Hematopoietic multipotent progenitor cell treated with erythropoietin and hydrocortisone succinate and interleukin-3 and kit ligand, for 8 days (in vitro differentiated cells): ENCODE measurements around the gene HBP1.
"Not testable (repeated sequence)": the region's sequence is repeated elsewhere in the genome, so short reads cannot be mapped to it uniquely, and the experiment has no call there.

Source experiments
- DNase-seq: peaks from one replicate; pipeline ENCODE4 v3.0.0-alpha.2; 2015

The HBP1 gene

GRCh38 chr7:107168233-107169119 lies at the start of gene HBP1:
TSS of gene HBP1 (plus strand) at chr7:107169003. CDS start at chr7:107179894, 10,891 bp downstream.
- peak; percentile 100 for DNase-seq

GRCh38 chr7:107119376-107120105 lies 49.3 kb upstream of the HBP1 start:
- DNase-seq: no peak

GRCh38 chr7:107122486-107122911 lies 46.3 kb upstream of the HBP1 start:
- no peak for DNase-seq

- DNase-seq: no peak
Observed at GRCh38 chr7:107123392-107123791, 45.4 kb upstream of the HBP1 start.

- DNase-seq: no peak
Observed at GRCh38 chr7:107125475-107125874, 43.3 kb upstream of the HBP1 start.

GRCh38 chr7:107128217-107128616 lies 40.6 kb upstream of the HBP1 start:
- no peak for DNase-seq

- DNase-seq: no peak
Observed at GRCh38 chr7:107128748-107129147, 40.1 kb upstream of the HBP1 start.

GRCh38 chr7:107130487-107131220 lies 38.1 kb upstream of the HBP1 start:
- no peak for DNase-seq

GRCh38 chr7:107133396-107133795 lies 35.4 kb upstream of the HBP1 start:
- no peak for DNase-seq

- no peak for DNase-seq
Observed at GRCh38 chr7:107138696-107139420, 29.9 kb upstream of the HBP1 start.

GRCh38 chr7:107143875-107144274 lies 24.9 kb upstream of the HBP1 start:
- not testable (repeated sequence) for DNase-seq

GRCh38 chr7:107145067-107145838 lies 23.6 kb upstream of the HBP1 start:
- DNase-seq: no peak

- peak; percentile 42 for DNase-seq
Observed at GRCh38 chr7:107147464-107148393, 21.1 kb upstream of the HBP1 start.

- DNase-seq: no peak
Observed at GRCh38 chr7:107148721-107149120, 20.1 kb upstream of the HBP1 start.

GRCh38 chr7:107149863-107150262 lies 18.9 kb upstream of the HBP1 start:
- DNase-seq: no peak

GRCh38 chr7:107150375-107151073 lies 18.3 kb upstream of the HBP1 start:
- DNase-seq: peak; percentile 86

- no peak for DNase-seq
Observed at GRCh38 chr7:107151538-107151937, 17.3 kb upstream of the HBP1 start.

- no peak for DNase-seq
Observed at GRCh38 chr7:107152011-107152410, 16.8 kb upstream of the HBP1 start.

GRCh38 chr7:107154826-107155225 lies 14.0 kb upstream of the HBP1 start:
- DNase-seq: no peak

GRCh38 chr7:107155726-107156125 lies 13.1 kb upstream of the HBP1 start:
- DNase-seq: not testable (repeated sequence)
